ENCODE results near the gene NCAM2.

DNA sequence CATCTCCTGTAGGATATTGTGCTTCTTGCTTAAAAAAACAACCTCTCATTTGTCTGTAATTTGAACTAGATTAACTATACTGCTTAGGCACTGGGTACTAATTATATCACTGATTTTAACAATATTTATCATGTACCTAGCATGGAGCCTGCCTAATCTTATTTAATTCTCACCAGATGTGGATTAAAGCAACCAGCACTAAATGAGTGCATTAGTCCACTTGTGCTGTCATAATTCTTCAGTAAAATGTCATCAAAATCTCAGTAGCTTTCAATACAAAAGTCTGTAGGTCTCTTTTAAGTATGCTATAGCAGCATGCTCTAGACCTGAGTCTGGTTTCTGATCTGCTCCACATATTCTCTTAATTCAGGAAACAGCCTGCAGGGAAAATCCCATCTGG is 368.1 kb downstream of the NCAM2 start:
- no peak for TF ChIP-seq POLR2AphosphoS5 (IDR thresholded peaks at IDR 0.05)
- no peak for TF ChIP-seq CTCF (IDR thresholded peaks at IDR 0.05)
- no peak for TF ChIP-seq POLR2A (IDR thresholded peaks at IDR 0.05)
- no peak for TF ChIP-seq EP300 (IDR thresholded peaks at IDR 0.05)
